ENCODE data around the gene GOLGA8K. TPM values are rescaled to one million over a fixed set of nuclear protein-coding genes. Genes with fewer than 3 reads are reported as not detected.
"Not testable (repeated sequence)": the region's sequence is repeated elsewhere in the genome, so short reads cannot be mapped to it uniquely, and the experiment has no call there.

GOLGA8K gene
- polyA plus RNA-seq (2011; rRNA removed), result 0.10 TPM in 1 of 2 replicates, not detected in the other
- not detected in 2 replicates for polyA minus RNA-seq (2011; rRNA and poly(A)+ RNA removed)

- H3K36me3 ChIP-seq (ENCODE audit: control insufficient read depth, insufficient read depth, low read length); CTCF ChIA-PET; H3K27me3 ChIP-seq (ENCODE audit: control insufficient read depth, insufficient read depth, low read length); DNase-seq (ENCODE audit: low read depth); POLR2A ChIA-PET; H3K4me3 ChIP-seq (ENCODE audit: low read depth, low read length): not testable (repeated sequence)
Measured at GRCh38 chr15:32403192-32403591, at the start of gene GOLGA8K. Gene GOLGA8K, minus strand, starts transcription at chr15:32403292. Its CDS starts 98 bp downstream, at chr15:32403194.

GRCh38 chr15:32440445-32440977 is 37.4 kb upstream of the GOLGA8K start:
- CTCF ChIA-PET; POLR2A ChIA-PET; H3K4me3 ChIP-seq (ENCODE audit: low read depth, low read length); H3K36me3 ChIP-seq (ENCODE audit: control insufficient read depth, insufficient read depth, low read length); DNase-seq (ENCODE audit: low read depth); H3K27me3 ChIP-seq (ENCODE audit: control insufficient read depth, insufficient read depth, low read length): not testable (repeated sequence)

GRCh38 chr15:32434102-32434963 is 31.2 kb upstream of the GOLGA8K start:
- H3K27me3 ChIP-seq (ENCODE audit: control insufficient read depth, insufficient read depth, low read length); POLR2A ChIA-PET; CTCF ChIA-PET; H3K36me3 ChIP-seq (ENCODE audit: control insufficient read depth, insufficient read depth, low read length); H3K4me3 ChIP-seq (ENCODE audit: low read depth, low read length); DNase-seq (ENCODE audit: low read depth): not testable (repeated sequence)

GRCh38 chr15:32427635-32428034 is 24.5 kb upstream of the GOLGA8K start:
- H3K27me3 ChIP-seq (ENCODE audit: control insufficient read depth, insufficient read depth, low read length); H3K36me3 ChIP-seq (ENCODE audit: control insufficient read depth, insufficient read depth, low read length); POLR2A ChIA-PET; H3K4me3 ChIP-seq (ENCODE audit: low read depth, low read length); DNase-seq (ENCODE audit: low read depth); CTCF ChIA-PET: not testable (repeated sequence)

- CTCF ChIA-PET; H3K27me3 ChIP-seq (ENCODE audit: control insufficient read depth, insufficient read depth, low read length); H3K4me3 ChIP-seq (ENCODE audit: low read depth, low read length); H3K36me3 ChIP-seq (ENCODE audit: control insufficient read depth, insufficient read depth, low read length); DNase-seq (ENCODE audit: low read depth); POLR2A ChIA-PET: not testable (repeated sequence)
Measured at GRCh38 chr15:32426511-32426910, 23.4 kb upstream of the GOLGA8K start.

GRCh38 chr15:32407903-32408302 is 4.8 kb upstream of the GOLGA8K start:
- DNase-seq (ENCODE audit: low read depth); CTCF ChIA-PET; H3K36me3 ChIP-seq (ENCODE audit: control insufficient read depth, insufficient read depth, low read length); H3K4me3 ChIP-seq (ENCODE audit: low read depth, low read length); H3K27me3 ChIP-seq (ENCODE audit: control insufficient read depth, insufficient read depth, low read length); POLR2A ChIA-PET: not testable (repeated sequence)
- peak; percentile 18; the same call in 1 of the 2 replicates for TF ChIP-seq CTCF (IDR thresholded peaks at IDR 0.05; ENCODE audit: insufficient read depth, low read depth, low read length)

- H3K27me3 ChIP-seq (ENCODE audit: control insufficient read depth, insufficient read depth, low read length); POLR2A ChIA-PET; H3K4me3 ChIP-seq (ENCODE audit: low read depth, low read length); DNase-seq (ENCODE audit: low read depth); H3K36me3 ChIP-seq (ENCODE audit: control insufficient read depth, insufficient read depth, low read length); CTCF ChIA-PET: not testable (repeated sequence)
Measured at GRCh38 chr15:32396522-32396921, 6.6 kb downstream of the GOLGA8K start.

GRCh38 chr15:32394745-32395144 is 8.3 kb downstream of the GOLGA8K start:
- POLR2A ChIA-PET; CTCF ChIA-PET; H3K36me3 ChIP-seq (ENCODE audit: control insufficient read depth, insufficient read depth, low read length); H3K4me3 ChIP-seq (ENCODE audit: low read depth, low read length); H3K27me3 ChIP-seq (ENCODE audit: control insufficient read depth, insufficient read depth, low read length); DNase-seq (ENCODE audit: low read depth): not testable (repeated sequence)

GRCh38 chr15:32388050-32388648 is 14.9 kb downstream of the GOLGA8K start:
- CTCF ChIA-PET, POLR2A ChIA-PET: not testable (repeated sequence)

GRCh38 chr15:32385823-32386495 is 17.1 kb downstream of the GOLGA8K start:
- H3K36me3 ChIP-seq (ENCODE audit: control insufficient read depth, insufficient read depth, low read length); CTCF ChIA-PET; DNase-seq (ENCODE audit: low read depth); POLR2A ChIA-PET; H3K4me3 ChIP-seq (ENCODE audit: low read depth, low read length); H3K27me3 ChIP-seq (ENCODE audit: control insufficient read depth, insufficient read depth, low read length): not testable (repeated sequence)

More at GRCh38 chr15:32388050-32388648, 14.9 kb downstream of the GOLGA8K start:
- not testable (repeated sequence) for H3K27me3 ChIP-seq (ENCODE audit: control insufficient read depth, insufficient read depth, low read length); DNase-seq (ENCODE audit: low read depth); H3K36me3 ChIP-seq (ENCODE audit: control insufficient read depth, insufficient read depth, low read length); H3K4me3 ChIP-seq (ENCODE audit: low read depth, low read length)

GRCh38 chr15:32374185-32374584 is 28.9 kb downstream of the GOLGA8K start:
- H3K4me3 ChIP-seq (ENCODE audit: low read depth, low read length); CTCF ChIA-PET: not testable (repeated sequence)

More at GRCh38 chr15:32374185-32374584, 28.9 kb downstream of the GOLGA8K start:
- H3K36me3 ChIP-seq (ENCODE audit: control insufficient read depth, insufficient read depth, low read length); H3K27me3 ChIP-seq (ENCODE audit: control insufficient read depth, insufficient read depth, low read length); POLR2A ChIA-PET; DNase-seq (ENCODE audit: low read depth): not testable (repeated sequence)

All from BJ (cell line).